HG02759 (cell line): Measurements from ENCODE around the gene PIGT.

Experiments used
- ATAC-seq: cut with Tn5 transposase; IDR thresholded peaks from one replicate; pipeline ENCODE4 v1.9.1; 2021; ENCODE audit warnings: mild to moderate bottlenecking, moderate library complexity; ENCODE audit not compliant: unreplicated experiment

PIGT gene

DNA sequence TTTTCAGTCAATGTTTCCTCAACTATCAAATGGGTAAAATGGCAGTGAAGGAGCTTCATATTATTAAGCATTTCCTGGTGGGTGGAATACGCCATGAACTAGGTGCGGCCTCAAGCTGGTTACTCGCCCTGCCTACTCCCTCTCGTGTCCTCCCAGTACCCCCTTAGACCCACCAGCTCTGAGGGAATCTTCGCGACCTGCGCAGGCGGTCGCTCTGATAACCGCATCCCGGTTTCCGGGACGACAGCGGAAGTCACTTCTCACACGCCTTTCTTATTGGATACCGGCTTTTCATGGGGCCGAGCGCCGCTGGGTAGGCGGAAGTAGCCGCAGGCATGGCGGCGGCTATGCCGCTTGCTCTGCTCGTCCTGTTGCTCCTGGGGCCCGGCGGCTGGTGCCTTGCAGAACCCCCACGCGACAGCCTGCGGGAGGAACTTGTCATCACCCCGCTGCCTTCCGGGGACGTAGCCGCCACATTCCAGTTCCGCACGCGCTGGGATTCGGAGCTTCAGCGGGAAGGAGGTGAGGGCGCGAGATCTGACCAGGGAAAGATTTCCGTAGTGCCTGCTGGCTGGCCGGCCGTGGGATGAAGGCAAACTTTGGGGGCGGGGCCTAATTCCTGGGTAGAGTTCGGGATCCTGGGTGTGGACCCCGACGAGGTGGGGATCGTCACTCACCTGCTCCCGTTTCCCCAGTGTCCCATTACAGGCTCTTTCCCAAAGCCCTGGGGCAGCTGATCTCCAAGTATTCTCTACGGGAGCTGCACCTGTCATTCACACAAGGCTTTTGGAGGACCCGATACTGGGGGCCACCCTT is at the start of gene PIGT:
PIGT (plus strand) TSS at position 320 of the 816 bp plus-strand sequence; CDS start at position 336, 16 bp downstream.
- ATAC-seq = peak; percentile 65

DNA sequence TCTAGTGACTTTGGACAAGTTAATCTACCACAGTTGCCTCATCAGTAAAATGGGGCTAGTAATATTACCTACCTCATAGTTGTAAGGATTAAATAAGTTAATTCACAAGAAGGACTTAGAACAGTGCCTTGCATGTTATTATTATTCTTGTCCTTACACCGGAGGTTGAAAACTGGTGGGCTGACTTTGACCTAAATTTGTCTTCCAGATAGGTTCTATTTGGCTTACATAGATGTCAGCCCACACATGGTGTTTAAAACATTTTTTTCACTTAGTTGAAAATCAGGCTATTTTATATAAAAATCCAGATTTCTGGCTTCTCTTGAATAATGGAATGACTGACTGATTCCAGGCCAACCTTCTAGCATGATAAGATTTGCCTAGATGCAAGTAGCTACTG is 49.7 kb upstream of the PIGT start:
- ATAC-seq = no peak

DNA sequence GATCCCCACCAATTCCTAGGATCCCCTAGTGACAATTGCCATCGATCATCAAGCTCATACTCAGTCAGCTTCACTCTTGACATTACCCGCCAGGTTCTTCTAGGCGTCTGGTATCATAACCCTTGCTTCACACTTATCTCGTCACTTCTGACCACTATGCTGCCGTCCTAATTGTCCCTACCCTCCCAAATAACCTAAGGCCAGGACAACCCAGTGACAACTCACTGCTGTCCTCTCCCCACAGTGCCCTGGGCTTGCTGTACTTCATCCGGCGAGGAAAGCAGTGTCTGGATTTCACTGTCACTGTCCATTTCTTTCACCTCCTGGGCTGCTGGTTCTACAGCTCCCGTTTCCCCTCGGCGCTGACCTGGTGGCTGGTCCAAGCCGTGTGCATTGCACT is 49.3 kb upstream of the PIGT start:
- ATAC-seq = no peak

DNA sequence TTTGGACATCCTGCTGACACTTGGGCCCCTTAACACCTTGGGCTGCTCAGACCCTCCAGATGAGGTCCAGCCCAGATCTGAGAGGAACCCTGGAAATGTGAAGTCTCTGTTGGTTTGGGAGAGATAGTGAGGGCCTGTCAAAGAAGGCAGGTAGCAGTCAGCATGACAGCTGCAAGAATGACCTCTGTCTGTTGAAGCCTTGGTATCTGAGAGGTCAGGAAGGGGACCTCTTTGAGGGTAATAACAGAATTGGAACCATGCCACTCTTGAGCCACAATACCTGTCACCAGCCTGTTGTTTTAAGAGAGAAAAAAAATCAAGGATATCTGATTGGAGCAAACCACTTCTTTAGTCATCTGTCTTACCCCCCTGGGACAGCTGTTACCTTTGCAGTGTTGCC is 48.8 kb upstream of the PIGT start:
- ATAC-seq = no peak

DNA sequence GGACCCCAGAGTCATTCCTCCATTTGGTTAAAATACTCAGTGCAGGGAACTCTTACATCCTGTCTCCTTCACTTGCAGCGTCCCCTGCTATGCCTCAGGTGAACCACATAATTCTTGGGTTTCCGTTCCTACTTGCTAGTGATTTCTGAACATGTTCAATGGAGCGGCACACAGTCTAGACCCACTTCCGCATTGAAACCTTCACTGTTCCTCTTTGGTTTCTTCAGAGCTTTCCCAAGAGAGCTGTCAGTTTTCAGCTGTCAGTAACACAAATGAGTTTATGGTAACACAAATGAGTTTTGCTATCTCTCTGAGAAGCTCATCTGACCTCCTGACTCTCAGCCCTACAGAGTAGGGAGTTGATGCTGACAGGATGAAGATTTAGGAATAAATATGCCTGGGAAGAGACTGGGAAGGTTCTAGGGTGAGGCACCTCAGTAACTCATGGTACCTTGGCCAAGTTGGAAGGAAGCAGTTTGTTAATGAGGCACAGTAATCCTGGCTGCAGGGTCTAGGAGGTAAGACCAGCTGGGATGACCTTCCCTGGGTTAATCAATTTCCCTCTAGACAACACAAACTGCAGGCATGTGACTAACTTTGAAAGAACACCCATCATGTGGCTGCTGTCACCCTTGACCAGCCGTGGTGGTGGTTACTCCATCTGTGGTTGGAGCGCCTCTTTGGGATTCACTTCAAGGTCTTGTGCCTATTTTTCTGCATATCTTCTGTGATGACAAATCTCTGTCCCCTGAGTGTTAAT is 47.5 kb upstream of the PIGT start:
- ATAC-seq = peak; percentile 79

DNA sequence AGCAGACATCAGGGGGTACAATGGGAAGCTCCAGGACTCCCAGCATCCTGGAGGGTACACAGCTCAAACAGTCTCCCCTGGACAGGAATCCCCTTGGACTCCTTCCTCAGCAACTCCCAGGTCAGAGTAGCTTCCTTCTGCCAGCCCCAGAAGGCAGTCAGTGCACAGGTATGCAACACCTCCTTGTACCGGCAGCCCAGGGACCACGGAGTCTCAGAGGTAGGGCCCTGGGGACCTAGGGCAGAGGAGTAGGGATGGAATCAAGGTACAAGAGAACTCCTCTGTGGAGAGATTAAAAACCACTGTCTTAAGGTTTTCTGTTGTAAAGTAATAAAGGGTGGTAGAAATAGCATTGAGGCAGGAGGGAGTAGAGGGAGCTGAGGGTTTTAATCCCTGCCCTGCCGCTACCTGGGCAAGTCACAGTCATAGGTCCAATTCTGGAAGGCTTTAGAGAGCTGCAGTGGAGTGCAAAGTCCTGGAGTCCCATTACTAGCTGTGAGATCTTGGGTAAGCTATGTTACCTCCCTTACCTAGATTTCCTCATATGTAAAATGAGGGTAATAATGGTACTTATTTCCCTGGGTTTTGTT is 45.3 kb upstream of the PIGT start:
- no peak for ATAC-seq

DNA sequence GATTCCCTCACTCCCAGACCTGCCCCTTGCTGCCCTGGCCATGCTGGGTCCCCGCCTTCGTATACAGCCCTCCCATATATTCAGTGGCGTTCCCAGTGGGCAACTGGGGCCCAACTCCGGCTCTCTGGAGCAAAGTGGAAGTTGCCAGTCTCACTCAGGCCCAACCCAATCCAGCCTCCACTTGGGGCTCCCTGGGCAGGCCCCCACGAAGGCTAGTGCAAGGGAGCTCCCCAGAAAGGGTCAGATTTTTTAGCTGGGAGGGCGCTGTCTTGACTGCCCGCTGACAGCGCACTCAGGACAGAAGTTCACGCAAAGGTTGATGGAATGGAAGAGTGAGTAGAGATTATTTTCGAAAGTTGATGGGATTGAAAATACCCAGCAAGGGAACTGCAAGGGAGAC is 43.7 kb upstream of the PIGT start:
- no peak for ATAC-seq

DNA sequence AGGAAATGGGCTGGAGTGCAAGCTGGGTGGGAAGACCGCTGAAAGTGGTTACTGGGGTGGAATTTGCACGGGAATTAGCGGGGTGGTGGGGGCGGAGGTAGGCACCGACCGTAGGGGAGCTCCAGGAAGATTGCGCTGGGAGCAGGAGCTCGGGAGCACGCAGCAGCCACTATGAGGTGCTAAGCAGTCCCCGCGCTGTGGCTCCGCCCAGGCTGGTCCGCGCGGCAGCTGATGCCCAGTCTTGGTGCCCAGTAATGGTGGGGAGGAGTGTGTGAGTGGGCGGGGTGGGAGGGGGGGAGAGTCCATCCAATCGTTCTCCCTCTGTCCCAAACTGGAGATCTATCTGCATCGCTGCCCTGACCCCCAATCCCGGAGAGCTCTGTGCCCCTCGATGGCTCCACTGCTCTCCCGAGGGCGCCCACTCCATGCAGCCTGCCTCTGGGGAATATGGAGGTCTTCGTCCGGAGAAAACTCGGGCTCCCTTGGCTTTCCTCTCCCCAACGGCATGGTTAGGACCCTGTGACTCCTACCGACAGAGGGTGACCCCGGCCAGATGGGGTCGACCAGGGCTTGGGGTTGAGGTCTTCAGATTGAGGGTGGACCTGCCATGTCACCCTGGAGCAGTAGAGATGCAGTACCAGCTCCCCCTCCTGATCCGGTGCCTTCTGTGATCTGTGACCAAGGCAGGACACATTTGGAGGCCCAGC is 43.1 kb upstream of the PIGT start:
- ATAC-seq = no peak

DNA sequence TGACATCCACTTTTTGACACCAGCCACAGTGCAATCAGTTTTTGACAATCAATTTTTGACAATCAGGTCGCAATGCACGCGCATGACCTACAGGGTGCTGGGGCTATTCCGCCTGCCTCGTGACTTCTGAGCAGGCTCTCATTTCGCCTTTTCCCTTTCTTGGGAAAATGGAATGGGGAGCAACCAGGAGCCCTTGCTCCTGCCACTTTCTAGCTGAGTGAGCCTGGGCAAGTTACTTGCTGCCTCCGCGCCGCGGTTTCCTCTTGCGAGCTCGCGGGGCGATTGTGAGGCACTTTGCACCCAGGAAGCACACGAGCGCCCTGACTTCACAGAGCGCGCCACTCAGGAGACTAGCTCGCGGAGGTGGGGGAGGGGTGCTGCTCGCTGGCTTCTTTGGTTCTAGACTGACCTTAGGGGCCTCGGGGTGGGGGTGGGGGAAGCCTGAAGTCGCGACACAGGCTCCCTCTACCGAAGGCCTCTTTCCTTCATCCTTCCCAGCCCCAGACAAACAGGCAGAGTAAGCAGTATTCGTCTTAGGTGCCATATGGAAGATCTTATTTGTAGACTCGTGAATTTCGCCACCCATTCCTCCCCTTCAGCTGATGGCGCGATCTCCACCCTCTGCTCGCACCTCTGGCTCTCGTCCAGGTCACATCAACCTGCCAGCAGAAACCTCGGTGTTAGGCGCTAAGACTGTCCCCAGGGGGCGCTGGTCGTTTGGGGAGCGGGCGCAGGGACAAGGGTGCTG is 42.4 kb upstream of the PIGT start:
- peak; percentile 78 for ATAC-seq

DNA sequence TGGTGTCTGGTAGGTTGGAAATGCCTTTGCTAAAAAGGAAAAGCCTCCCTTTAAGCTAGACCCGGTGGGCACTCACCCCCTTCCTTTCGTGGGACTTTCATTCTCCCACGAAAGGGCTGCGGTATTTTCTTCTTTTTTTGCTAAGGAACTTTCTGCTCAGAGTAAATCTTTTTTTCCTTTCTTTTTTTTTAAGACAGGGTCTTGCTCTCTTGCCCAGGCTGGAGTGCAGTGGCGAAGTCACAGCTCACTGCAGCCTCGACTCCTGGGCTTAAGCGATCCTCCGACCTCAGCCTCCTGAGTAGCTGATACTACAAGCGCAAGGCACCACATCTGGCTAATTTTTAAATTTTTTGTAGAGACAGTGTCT is 41.9 kb upstream of the PIGT start:
- ATAC-seq = no peak

DNA sequence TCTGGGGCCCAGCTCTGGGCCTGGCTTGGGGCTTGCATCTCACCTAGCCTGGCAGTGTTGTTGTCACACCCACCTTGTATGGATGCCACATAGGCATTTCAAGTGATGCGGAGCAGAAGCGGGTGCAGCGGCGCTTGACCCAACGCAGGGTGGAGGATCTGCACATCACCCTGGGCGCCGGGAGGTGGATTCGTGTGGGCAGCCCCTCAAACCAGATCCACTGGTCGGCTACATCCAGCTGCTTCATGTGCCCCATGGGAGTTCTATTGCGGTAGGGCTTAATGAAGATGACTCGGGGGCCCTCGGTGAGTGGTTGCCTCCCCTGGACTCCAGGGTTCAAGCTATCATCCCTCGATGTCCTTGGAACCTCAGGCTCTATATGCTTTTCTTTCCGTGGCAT is 41.0 kb upstream of the PIGT start:
- no peak for ATAC-seq

DNA sequence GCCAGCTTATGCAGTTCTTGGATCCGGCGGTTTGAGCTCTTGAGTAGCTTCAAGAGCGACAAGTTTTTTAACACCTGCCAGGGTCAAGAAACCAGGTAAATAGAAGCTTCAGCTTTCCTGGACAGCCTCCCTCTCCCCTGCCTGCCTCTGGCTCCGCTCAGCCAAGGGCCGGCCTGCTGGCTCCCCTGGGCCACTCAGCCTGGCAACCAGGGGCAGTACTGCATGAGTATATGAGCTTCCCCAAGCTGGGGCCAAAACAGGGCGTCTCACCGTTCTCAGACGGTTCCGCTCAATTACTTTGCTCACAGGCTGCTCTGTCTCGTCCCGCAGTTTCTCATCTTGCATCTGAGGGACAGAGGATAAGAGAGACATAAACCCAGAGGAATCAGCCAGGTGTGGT is 38.7 kb upstream of the PIGT start:
- no peak for ATAC-seq

DNA sequence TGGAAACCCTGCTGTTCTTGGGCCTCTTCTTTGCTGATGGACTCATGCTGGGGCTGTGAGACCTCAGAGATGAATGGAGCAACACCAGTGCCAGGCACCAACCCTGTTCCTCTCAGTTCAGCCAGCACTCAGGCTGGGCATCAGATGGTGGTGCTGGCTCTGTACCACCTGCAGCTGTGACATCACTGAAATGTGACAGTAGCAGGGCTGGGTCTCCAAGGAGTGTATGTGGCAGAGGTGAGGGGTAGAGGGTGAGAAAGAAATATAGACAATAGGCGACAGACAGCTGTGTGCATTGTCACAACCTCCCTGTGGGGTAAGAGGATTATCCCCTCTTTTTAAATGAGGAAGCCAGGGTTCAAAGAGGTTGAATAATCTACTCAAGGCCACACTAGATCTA is 37.8 kb upstream of the PIGT start, which contains the start of gene TP53TG5:
TP53TG5 (minus strand) TSS at position 135 of the 400 bp plus-strand sequence; CDS start at position 46, 89 bp downstream.
- no peak for ATAC-seq

DNA sequence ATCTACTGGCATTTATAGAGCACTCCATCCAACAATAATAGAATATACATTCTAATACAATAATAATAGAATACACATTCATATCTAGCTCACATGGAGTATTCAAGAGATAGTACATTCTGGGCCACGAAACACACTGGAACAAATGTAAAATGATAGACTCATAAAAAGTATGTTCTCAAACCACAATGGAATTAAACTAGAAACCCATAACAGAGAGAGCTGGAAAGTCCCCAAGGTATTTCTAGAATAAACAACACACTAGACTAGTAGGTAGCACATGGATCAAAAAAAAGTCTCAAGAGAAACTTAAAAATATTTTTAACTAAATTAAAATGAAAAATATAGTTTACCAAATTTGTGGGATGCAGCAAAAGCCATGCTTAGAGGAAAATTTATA is 28.7 kb upstream of the PIGT start:
- ATAC-seq = no peak

DNA sequence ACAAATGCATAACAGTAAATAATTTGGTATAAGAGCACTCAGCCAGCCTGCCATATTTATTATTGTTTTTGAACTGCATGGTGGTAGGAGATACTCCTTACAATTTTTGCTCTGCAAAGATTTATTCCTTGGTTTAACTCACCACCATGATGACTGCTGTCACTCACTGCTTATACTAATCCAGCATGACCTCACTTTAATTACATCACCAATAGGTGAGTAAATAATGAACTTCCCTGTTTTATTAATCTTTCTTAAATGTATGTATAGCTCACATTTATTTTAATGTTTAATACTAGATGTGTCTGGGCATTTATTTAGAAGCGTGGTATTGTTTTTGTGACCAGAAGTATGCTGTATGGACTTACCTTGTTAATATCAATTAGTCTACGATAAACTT is 25.0 kb upstream of the PIGT start:
- no peak for ATAC-seq

DNA sequence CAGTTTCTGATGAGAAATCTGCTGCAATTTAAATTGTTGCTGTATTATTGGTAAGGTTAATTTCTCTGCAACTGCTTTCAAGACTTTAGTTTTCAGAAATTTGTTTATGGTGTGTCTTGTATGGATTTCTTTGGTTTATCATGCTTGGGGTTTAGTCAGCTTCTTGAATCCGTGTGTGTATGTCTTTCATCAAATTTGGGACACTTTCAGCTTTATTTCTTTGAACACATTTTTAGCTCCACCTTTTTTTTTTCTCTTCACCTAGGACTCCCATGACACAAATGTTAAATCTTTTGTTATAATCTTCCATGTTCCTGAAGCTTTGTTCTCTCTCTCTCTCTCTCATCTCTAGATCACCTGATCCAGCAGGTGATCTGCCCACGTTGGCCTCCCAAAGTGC is 24.4 kb upstream of the PIGT start:
- ATAC-seq = no peak

DNA sequence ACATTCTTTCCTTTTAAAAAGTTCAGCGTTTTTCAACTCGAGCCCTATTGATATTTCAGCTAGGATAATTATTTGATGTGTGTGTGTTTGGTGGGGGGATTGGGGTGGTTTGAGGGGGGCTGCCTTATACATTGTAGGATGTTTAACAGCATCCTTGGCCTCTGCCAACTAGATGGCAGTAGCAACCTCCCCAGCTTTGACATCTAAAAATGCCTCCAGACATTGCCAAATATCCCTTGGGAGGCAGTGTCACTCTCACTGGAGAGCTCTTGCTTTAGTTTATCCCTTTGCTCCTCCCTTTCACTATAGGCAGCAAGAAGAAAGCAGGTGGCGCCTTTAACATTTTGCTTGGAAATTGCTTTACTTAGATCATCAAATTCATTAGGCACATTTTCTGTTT is 23.2 kb upstream of the PIGT start:
- ATAC-seq = no peak

DNA sequence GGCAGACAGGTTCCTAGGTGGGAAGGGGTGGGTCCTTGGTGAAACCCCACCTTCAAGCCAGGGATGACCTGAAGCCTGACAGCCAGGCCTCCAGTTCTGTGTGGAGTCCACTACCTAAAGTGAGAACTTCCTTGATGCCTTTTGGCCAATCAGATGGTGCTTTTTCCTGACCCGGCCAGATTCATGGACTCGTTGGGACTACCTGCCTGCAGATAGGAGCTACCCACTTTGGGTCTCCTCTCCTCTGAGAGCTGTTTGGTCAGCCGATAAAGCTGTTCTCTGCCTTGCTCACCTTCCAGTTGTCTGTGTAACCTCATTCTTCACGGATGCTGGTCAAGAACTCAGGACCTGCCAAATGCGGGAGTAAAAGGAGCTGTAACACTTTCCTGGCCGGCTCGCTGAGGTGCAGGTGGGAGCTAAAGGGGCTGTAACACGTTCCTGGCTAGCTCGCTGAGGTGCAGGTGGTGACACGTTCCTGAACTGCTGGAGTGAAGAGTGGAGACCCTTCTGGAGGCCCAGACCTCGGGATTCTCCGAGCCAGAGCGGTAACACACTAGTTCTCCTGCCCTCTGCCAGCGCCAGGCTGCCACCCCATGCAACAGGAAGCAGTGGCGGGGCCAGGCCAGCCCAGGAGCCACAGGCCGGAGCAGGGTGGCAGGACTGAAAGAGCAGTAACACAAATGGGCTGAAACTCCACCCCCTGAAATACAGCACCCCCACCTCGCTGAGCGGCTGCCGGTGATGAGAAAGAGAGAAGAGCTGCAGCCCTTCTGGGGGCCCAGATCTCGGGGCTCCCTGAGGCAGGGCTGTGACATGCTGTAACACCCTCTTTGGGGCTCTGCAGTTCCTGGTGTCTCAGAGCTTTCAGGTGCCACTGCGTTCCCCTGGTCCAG is 21.5 kb upstream of the PIGT start:
- ATAC-seq = no peak

DNA sequence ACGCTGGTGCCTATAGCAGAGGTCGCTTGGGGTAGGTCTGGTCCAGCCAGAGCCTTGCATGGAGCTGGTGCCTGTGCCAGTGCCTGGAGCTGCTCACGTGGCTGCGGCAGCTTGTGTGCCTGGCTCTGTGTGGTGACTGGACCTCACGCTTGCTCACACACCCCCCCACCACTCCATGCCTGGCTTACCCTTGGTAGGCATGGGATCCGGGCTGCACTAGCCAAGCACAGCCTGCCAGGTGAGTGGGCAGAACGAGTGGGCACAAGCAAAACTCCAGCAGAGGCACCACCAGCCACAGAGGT is 20.9 kb upstream of the PIGT start:
- no peak for ATAC-seq

DNA sequence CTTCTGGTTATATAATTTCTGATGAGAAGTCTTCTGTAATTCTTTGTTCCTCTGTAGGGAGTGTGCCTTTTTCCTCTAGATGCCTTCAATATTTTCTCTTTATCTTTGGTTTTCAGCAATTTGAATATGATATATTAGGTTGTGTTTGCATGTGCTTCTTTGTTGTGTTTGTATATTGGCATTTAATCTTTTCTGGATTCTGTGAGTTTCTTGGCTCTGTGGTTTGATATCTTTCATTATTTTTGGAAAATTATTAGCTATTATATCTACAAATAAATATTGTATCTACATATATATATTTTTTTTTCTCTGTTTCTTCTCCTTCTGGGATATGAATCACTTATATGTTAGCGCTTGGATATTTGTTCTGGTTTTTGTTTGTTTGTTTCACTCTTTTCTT is 16.9 kb upstream of the PIGT start:
- no peak for ATAC-seq
